ENCODE data around the gene PDZD4. TPM values are rescaled to one million over a fixed set of nuclear protein-coding genes. Genes with fewer than 3 reads are reported as not detected.

The PDZD4 gene
- 10 to 100 TPM in 1 of 3 donors, 1 to 10 TPM in 2; 1.5 to 24.2 (median 2.8) TPM for total RNA-seq
- long read RNA-seq, donor 1, partial matches to known transcripts = 0 of 6 reads
- long read RNA-seq, donor 1, other reads (novel, unspliced or antisense) = 5 of 6 reads
- long read RNA-seq, donor 2 = 0 reads

GRCh38 chrX:153829799-153830639, at the start of gene PDZD4:
PDZD4 (minus strand) TSS chrX:153830544; CDS start chrX:153830298, 246 bp downstream.
- Histone ChIP-seq H3K4me3 (no peak within 1 kb of the TSS), H3K4me1 (ENCODE audit: low read depth) (no peaks in the 10 kb centered on the region), H3K9me3 (no peaks in the 10 kb centered on the region), H3K36me3 (ENCODE audit: low read depth) (no peaks in the 10 kb centered on the region)
- DNase-seq (no peak), ATAC-seq (no peak)
- TF ChIP-seq CTCF (IDR thresholded peaks at IDR 0.05) = no peak
- intact Hi-C loops (cut with DNase I, micrococcal nuclease) = no loop called here

GRCh38 chrX:153879741-153880439, 49.5 kb upstream of the PDZD4 start:
- H3K4me1 ChIP-seq (ENCODE audit: low read depth) = no peaks in the 10 kb centered on the region
- no peak for DNase-seq
- TF ChIP-seq CTCF (IDR thresholded peaks at IDR 0.05) = no peak
- no peaks in the 10 kb centered on the region for H3K36me3 ChIP-seq (ENCODE audit: low read depth)
- intact Hi-C loops (cut with DNase I, micrococcal nuclease) = no loop called here
- ATAC-seq = no peak
- no peaks in the 10 kb centered on the region for H3K9me3 ChIP-seq
- no peak overlapping the region for H3K4me3 ChIP-seq

- H3K9me3 ChIP-seq = no peaks in the 10 kb centered on the region
- TF ChIP-seq CTCF (IDR thresholded peaks at IDR 0.05) = no peak
- H3K36me3 ChIP-seq (ENCODE audit: low read depth) = no peaks in the 10 kb centered on the region
- intact Hi-C loops (cut with DNase I, micrococcal nuclease) = no loop called here
- no peak for DNase-seq
- no peak for ATAC-seq
- no peak overlapping the region for H3K4me3 ChIP-seq
- no peaks in the 10 kb centered on the region for H3K4me1 ChIP-seq (ENCODE audit: low read depth)
Measured at GRCh38 chrX:153878969-153879653, 48.8 kb upstream of the PDZD4 start.

- TF ChIP-seq CTCF (IDR thresholded peaks at IDR 0.05) = no peak
- ATAC-seq (no peak), DNase-seq (no peak)
- H3K36me3 ChIP-seq (ENCODE audit: low read depth) = no peaks in the 10 kb centered on the region
- intact Hi-C loops (cut with DNase I, micrococcal nuclease) = no loop called here
- H3K4me1 ChIP-seq (ENCODE audit: low read depth) = no peaks in the 10 kb centered on the region
- no peaks in the 10 kb centered on the region for H3K9me3 ChIP-seq
- H3K4me3 ChIP-seq = no peak overlapping the region
Measured at GRCh38 chrX:153878345-153878744, 48.0 kb upstream of the PDZD4 start.

- no peaks in the 10 kb centered on the region for H3K36me3 ChIP-seq (ENCODE audit: low read depth)
- no peak for TF ChIP-seq CTCF (IDR thresholded peaks at IDR 0.05)
- no peaks in the 10 kb centered on the region for H3K4me1 ChIP-seq (ENCODE audit: low read depth)
- no peak for ATAC-seq
- intact Hi-C loops (cut with DNase I, micrococcal nuclease) = no loop called here
- no peak overlapping the region for H3K4me3 ChIP-seq
- no peak for DNase-seq
- no peaks in the 10 kb centered on the region for H3K9me3 ChIP-seq
Measured at GRCh38 chrX:153877571-153878261, 47.4 kb upstream of the PDZD4 start.

Data from mucosa of descending colon (tissue), 3 donors.